Measurements from ENCODE around the gene EXOSC1.

The EXOSC1 gene

GRCh38 chr10:97459111-97459510 lies 13.3 kb upstream of the EXOSC1 start:
- H3K4me3 ChIP-seq (ENCODE audit: low read length): no peak overlapping the region
- no peak for DNase-seq (ENCODE audit: low read depth)
- no peak for TF ChIP-seq CTCF (conservative IDR thresholded peaks at IDR 0.05; ENCODE audit: low read depth, low read length)

GRCh38 chr10:97456686-97457065 lies 10.9 kb upstream of the EXOSC1 start:
- no peak for TF ChIP-seq CTCF (conservative IDR thresholded peaks at IDR 0.05; ENCODE audit: low read depth, low read length)
- DNase-seq (ENCODE audit: low read depth): no peak
- no peak overlapping the region for H3K4me3 ChIP-seq (ENCODE audit: low read length)

- no peak for DNase-seq (ENCODE audit: low read depth)
- no peak for TF ChIP-seq CTCF (conservative IDR thresholded peaks at IDR 0.05; ENCODE audit: low read depth, low read length)
- H3K4me3 ChIP-seq (ENCODE audit: low read length): no peak overlapping the region
Observed at GRCh38 chr10:97456034-97456685, 10.4 kb upstream of the EXOSC1 start.

GRCh38 chr10:97454330-97455036 lies 8.7 kb upstream of the EXOSC1 start:
- TF ChIP-seq CTCF (conservative IDR thresholded peaks at IDR 0.05; ENCODE audit: low read depth, low read length): no peak
- H3K4me3 ChIP-seq (ENCODE audit: low read length): no peak overlapping the region
- no peak for DNase-seq (ENCODE audit: low read depth)

- H3K4me3 ChIP-seq (ENCODE audit: low read length): no peak overlapping the region
Observed at GRCh38 chr10:97452352-97452751, 6.5 kb upstream of the EXOSC1 start.

GRCh38 chr10:97451605-97452004 lies 5.8 kb upstream of the EXOSC1 start:
- H3K4me3 ChIP-seq (ENCODE audit: low read length): no peak overlapping the region
- TF ChIP-seq CTCF (conservative IDR thresholded peaks at IDR 0.05; ENCODE audit: low read depth, low read length): no peak
- no peak for DNase-seq (ENCODE audit: low read depth)

More at GRCh38 chr10:97452352-97452751, 6.5 kb upstream of the EXOSC1 start:
- TF ChIP-seq CTCF (conservative IDR thresholded peaks at IDR 0.05; ENCODE audit: low read depth, low read length): no peak
- no peak for DNase-seq (ENCODE audit: low read depth)

GRCh38 chr10:97450828-97451227 lies 5.0 kb upstream of the EXOSC1 start:
- no peak overlapping the region for H3K4me3 ChIP-seq (ENCODE audit: low read length)
- no peak for TF ChIP-seq CTCF (conservative IDR thresholded peaks at IDR 0.05; ENCODE audit: low read depth, low read length)
- DNase-seq (ENCODE audit: low read depth): no peak
